Stimulated activated naive CD8-positive, alpha-beta T cell treated with anti-CD3 and anti-CD28 coated beads, Interleukin-15, Interleukin-2, amounts not matched to agents 100 U/mL and 50 U/mL, for 24 hours (primary cell): Measurements from ENCODE around the gene DHX36.

ENCODE experiments used
- ATAC-seq: fragments of 150-1000 bp; cut with Tn5 transposase; one replicate; pipeline ENCODE4 v1.10.0; 2021
- DNase-seq: peaks from one replicate; pipeline ENCODE4 v3.0.0; 2021

Gene DHX36

GRCh38 chr3:154280161-154280560 is 44.1 kb downstream of the DHX36 start:
- no peak for ATAC-seq
- no peak for DNase-seq

- DNase-seq, result no peak
- no peak for ATAC-seq
Observed at GRCh38 chr3:154275965-154276364, 48.3 kb downstream of the DHX36 start.

- ATAC-seq, result no peak
- no peak for DNase-seq
Observed at GRCh38 chr3:154275292-154275691, 49.0 kb downstream of the DHX36 start.

GRCh38 chr3:154274348-154274747 is 49.9 kb downstream of the DHX36 start:
- DNase-seq (no peak), ATAC-seq (no peak)

- ATAC-seq (no peak), DNase-seq (no peak)
Observed at GRCh38 chr3:154273381-154273780, 50.9 kb downstream of the DHX36 start.

GRCh38 chr3:154254527-154254926 is 69.8 kb downstream of the DHX36 start:
- ATAC-seq (no peak), DNase-seq (no peak)

GRCh38 chr3:154252759-154253638 is 71.3 kb downstream of the DHX36 start:
- peak; percentile 84 for ATAC-seq
- peak; percentile 80 for DNase-seq

GRCh38 chr3:154251610-154252009 is 72.7 kb downstream of the DHX36 start:
- DNase-seq (no peak), ATAC-seq (no peak)

- ATAC-seq (no peak), DNase-seq (no peak)
Observed at GRCh38 chr3:154250291-154250690, 74.0 kb downstream of the DHX36 start.

GRCh38 chr3:154247806-154248415 is 76.4 kb downstream of the DHX36 start:
- ATAC-seq (no peak), DNase-seq (no peak)

- no peak for ATAC-seq
- no peak for DNase-seq
Observed at GRCh38 chr3:154244644-154245043, 79.6 kb downstream of the DHX36 start.

GRCh38 chr3:154243353-154243752 is 80.9 kb downstream of the DHX36 start:
- DNase-seq (no peak), ATAC-seq (no peak)

- ATAC-seq (no peak), DNase-seq (no peak)
Observed at GRCh38 chr3:154242766-154243165, 81.5 kb downstream of the DHX36 start.

- ATAC-seq (no peak), DNase-seq (no peak)
Observed at GRCh38 chr3:154241496-154241895, 82.8 kb downstream of the DHX36 start.

- no peak for ATAC-seq
Observed at GRCh38 chr3:154240235-154240634, 84.1 kb downstream of the DHX36 start.

GRCh38 chr3:154236331-154236730 is 88.0 kb downstream of the DHX36 start:
- DNase-seq, result no peak
- no peak for ATAC-seq

More at GRCh38 chr3:154240235-154240634, 84.1 kb downstream of the DHX36 start:
- DNase-seq, result no peak

GRCh38 chr3:154235330-154235729 is 89.0 kb downstream of the DHX36 start:
- ATAC-seq (no peak), DNase-seq (no peak)

- no peak for DNase-seq
- no peak for ATAC-seq
Observed at GRCh38 chr3:154229217-154229590, 95.1 kb downstream of the DHX36 start.

- ATAC-seq (no peak), DNase-seq (no peak)
Observed at GRCh38 chr3:154228561-154229216, 95.6 kb downstream of the DHX36 start.

GRCh38 chr3:154227531-154227930 is 96.8 kb downstream of the DHX36 start:
- no peak for DNase-seq
- no peak for ATAC-seq

- DNase-seq (no peak), ATAC-seq (no peak)
Observed at GRCh38 chr3:154225536-154225935, 98.8 kb downstream of the DHX36 start.

GRCh38 chr3:154224866-154225265 is 99.4 kb downstream of the DHX36 start:
- no peak for ATAC-seq

GRCh38 chr3:154224366-154224765 is 99.9 kb downstream of the DHX36 start:
- no peak for DNase-seq
- ATAC-seq, result no peak

More at GRCh38 chr3:154224866-154225265, 99.4 kb downstream of the DHX36 start:
- DNase-seq, result no peak
